HG02981 (cell line): ENCODE data around the gene CAPN12.
A peak's percentile ranks its signal among the peaks of the same experiment; 100 is the strongest.
"Not testable (repeated sequence)": the region's sequence is repeated elsewhere in the genome, so short reads cannot be mapped to it uniquely, and the experiment has no call there.

Experiments used
- ATAC-seq: cut with Tn5 transposase; IDR thresholded peaks from one replicate; pipeline ENCODE4 v1.9.1; 2021; ENCODE audit warnings: mild to moderate bottlenecking, moderate library complexity; ENCODE audit not compliant: unreplicated experiment

Gene CAPN12

GRCh38 chr19:38744298-38744681 lies at the start of gene CAPN12:
TSS of gene CAPN12 (minus strand) at chr19:38744474. CDS start at chr19:38744165, 309 bp downstream.
- no peak for ATAC-seq

- ATAC-seq: no peak
These were observed 49.4 kb upstream of the CAPN12 start for GRCh38 chr19:38793671-38794070.

- ATAC-seq: no peak
These were observed 48.9 kb upstream of the CAPN12 start for GRCh38 chr19:38793177-38793576.

- ATAC-seq: no peak
These were observed 48.2 kb upstream of the CAPN12 start for GRCh38 chr19:38792250-38793111.

GRCh38 chr19:38791451-38792064 lies 47.3 kb upstream of the CAPN12 start:
- ATAC-seq: peak; percentile 50

GRCh38 chr19:38790507-38791403 lies 46.5 kb upstream of the CAPN12 start:
- not testable (repeated sequence) for ATAC-seq

DNA sequence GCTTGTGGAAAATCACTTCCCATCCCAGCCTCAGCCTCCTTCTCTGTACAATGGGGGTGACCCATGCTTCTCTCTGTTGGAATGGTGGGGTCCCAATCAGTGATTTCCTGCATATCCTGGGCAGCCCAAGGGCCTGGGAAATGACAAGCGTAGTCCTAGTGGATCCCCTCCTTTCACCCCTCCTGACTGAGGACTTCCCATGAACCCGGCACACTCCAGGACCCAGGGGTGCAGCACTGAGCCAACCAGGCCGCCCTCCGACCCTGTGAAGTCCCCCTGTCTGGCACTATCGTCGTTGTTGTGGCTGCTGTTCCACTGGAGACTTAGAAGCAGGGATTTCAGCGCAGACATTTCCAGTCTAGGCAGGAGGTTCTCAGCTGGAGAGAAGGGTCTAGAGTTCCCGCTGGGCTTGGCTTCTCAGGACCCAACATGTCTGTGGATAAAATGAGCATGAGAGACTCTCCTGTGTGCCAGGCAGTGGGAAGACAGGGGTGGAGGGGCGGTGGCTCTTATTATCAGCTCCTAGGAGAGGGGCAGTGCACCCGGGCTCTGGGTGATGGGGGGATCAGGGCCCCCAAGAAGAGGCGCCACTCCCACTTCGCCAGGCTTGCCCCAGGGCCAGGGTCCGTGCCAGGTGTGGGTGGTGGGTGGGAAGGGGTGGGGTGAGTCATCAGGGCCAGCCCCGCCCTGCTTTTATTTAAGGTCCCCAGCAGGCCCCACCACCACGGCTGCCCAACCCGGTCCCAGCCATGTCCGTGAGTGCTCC lies 44.4 kb upstream of the CAPN12 start, which contains the start of gene LGALS7B:
TSS of gene LGALS7B (plus strand) at position 723 of the 766 bp plus-strand sequence. CDS start at position 750, 27 bp downstream.
- ATAC-seq: no peak

- no peak for ATAC-seq
These were observed 42.4 kb upstream of the CAPN12 start for GRCh38 chr19:38786572-38787265.

DNA sequence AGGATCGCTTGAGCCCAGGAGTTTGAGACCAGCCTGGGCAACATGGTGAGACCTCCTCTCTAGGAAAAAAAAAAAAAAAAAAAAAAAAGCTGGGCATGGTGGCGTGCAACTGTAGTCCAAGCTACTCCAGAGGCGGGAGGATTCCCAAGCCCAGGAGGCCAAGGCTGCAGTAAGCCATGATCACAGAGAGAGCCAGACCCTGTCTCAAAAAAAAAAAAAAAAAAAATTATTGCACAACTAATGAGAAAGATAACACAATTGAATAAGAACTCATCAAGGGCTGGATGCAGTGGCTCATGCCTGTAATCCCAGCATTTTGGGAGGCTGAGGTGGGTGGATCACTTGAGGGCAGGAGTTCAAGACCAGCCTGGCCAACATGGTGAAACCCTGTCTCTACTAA lies 41.8 kb upstream of the CAPN12 start:
- ATAC-seq: not testable (repeated sequence)

GRCh38 chr19:38785187-38785699 lies 41.0 kb upstream of the CAPN12 start:
- no peak for ATAC-seq

- no peak for ATAC-seq
These were observed 40.0 kb upstream of the CAPN12 start for GRCh38 chr19:38784224-38784623.

DNA sequence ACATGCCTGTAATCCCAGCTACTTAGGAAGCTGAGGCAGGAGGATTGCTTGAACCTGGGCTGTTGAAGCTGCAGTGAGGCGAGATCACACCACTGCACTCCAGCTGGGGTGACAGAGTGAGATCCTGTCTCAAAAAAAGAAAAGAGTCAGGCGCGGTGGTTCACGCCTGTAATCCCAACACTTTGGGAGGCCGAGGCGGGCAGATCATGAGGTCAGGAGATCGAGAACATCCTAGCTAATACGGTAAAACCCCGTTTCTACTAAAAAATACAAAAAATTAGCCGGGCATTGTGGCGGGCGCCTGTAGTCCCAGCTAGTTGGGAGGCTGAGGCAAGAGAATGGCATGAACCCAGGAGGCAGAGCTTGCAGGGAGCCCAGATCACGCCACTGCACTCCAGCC lies 37.9 kb upstream of the CAPN12 start:
- not testable (repeated sequence) for ATAC-seq

- no peak for ATAC-seq
These were observed 36.8 kb upstream of the CAPN12 start for GRCh38 chr19:38781058-38781457.

GRCh38 chr19:38780443-38780842 lies 36.2 kb upstream of the CAPN12 start:
- no peak for ATAC-seq

GRCh38 chr19:38778733-38779132 lies 34.5 kb upstream of the CAPN12 start:
- no peak for ATAC-seq

GRCh38 chr19:38774181-38774950 lies 30.1 kb upstream of the CAPN12 start:
- no peak for ATAC-seq

GRCh38 chr19:38773469-38774177 lies 29.3 kb upstream of the CAPN12 start, which contains the start of gene LGALS7:
TSS of gene LGALS7 (minus strand) at chr19:38773517. CDS start at chr19:38773492, 25 bp downstream.
- ATAC-seq: no peak

GRCh38 chr19:38771569-38771968 lies 27.3 kb upstream of the CAPN12 start:
- not testable (repeated sequence) for ATAC-seq
